Activated B cell treated with CpG ODN at 0.5 μM for 24 hours (primary cell): ENCODE data around the gene NECAB3. TPM values are rescaled to one million over a fixed set of nuclear protein-coding genes. Genes with fewer than 3 reads are reported as not detected.

ENCODE experiments used
- ATAC-seq: fragments of 200-7000 bp; cut with Tn5 transposase; one replicate; pipeline ENCODE4 v1.10.0; 2021; ENCODE audit warnings: low read depth, mild to moderate bottlenecking, moderate library complexity
- CTCF ChIA-PET: fragments of 350-600 bp; sonication (Branson Sonifier 250); formaldehyde crosslinking; loops from one replicate; lab custom pipeline; 2021; ENCODE audit warnings: antibody characterized with exemption; lab: Charles Lee
- POLR2A ChIA-PET: fragments of 350-600 bp; sonication (Branson Sonifier 250); formaldehyde crosslinking; loops from one replicate; lab custom pipeline; 2021; ENCODE audit warnings: antibody characterized with exemption; lab: Charles Lee
- DNase-seq: peaks from one replicate; pipeline ENCODE4 v3.0.0; 2022
- H3K27ac Mint-ChIP-seq: one replicate; pipeline ENCODE4 v1.8.0; 2020; ENCODE audit warnings: mixed read lengths
- H3K27me3 Mint-ChIP-seq: one replicate; pipeline ENCODE4 v1.8.0; 2021; ENCODE audit warnings: mixed read lengths
- H3K36me3 Mint-ChIP-seq: one replicate; pipeline ENCODE4 v1.8.0; 2021; ENCODE audit warnings: low read depth, mixed read lengths
- H3K4me1 Mint-ChIP-seq: one replicate; pipeline ENCODE4 v1.8.0; 2021; ENCODE audit warnings: mixed read lengths
- H3K4me3 Mint-ChIP-seq: one replicate; pipeline ENCODE4 v1.8.0; 2020; ENCODE audit warnings: mild to moderate bottlenecking, mixed read lengths
- H3K9me3 Mint-ChIP-seq: one replicate; pipeline ENCODE4 v1.8.0; 2020; ENCODE audit warnings: mixed read lengths
- intact Hi-C: fragments of 100-400 bp; cut with micrococcal nuclease; formaldehyde crosslinking; loops from one replicate; pipeline ENCODE4 v1.15.1; 2024
- total RNA-seq: library from RNA; stranded (reverse); gene quantifications from 2 replicates; pipeline ENCODE4 v1.2.3, GENCODE V29; 2022
- TF ChIP-seq, protein P1 (sequence below): fragments of 200-600 bp; IDR thresholded peaks from one replicate; pipeline ENCODE4 v1.8.0; 2022; ENCODE audit warnings: antibody characterized with exemption, mild to moderate bottlenecking

The NECAB3 gene
- total RNA-seq, 1 donor from 2014 or later, result 7.5 TPM

DNA sequence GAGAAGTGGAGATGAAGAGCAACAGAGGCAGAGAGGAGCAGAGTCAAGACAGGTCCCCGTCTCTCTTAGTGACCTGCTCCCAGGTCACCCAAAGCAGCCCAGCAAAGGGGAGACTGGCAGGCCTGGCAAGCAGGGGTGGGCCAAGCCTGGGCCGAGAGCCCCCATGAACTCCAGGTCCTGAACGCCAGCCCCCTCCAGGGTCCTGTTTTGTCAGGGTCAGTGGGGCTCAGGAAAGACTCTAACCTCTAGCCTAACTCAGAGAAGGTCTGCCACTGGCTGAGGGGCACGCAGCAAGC, 1.2 kb downstream of the NECAB3 start:
- POLR2A ChIA-PET, result interaction anchor here (1.1 to 1.2 kb wide), 2 partner anchors 9 to 10 kb away, joined by 3 to 4 read pairs; no protein-coding TSS in a partner anchor
- no peaks in the 10 kb centered on the region for H3K27me3 Mint-ChIP-seq

DNA sequence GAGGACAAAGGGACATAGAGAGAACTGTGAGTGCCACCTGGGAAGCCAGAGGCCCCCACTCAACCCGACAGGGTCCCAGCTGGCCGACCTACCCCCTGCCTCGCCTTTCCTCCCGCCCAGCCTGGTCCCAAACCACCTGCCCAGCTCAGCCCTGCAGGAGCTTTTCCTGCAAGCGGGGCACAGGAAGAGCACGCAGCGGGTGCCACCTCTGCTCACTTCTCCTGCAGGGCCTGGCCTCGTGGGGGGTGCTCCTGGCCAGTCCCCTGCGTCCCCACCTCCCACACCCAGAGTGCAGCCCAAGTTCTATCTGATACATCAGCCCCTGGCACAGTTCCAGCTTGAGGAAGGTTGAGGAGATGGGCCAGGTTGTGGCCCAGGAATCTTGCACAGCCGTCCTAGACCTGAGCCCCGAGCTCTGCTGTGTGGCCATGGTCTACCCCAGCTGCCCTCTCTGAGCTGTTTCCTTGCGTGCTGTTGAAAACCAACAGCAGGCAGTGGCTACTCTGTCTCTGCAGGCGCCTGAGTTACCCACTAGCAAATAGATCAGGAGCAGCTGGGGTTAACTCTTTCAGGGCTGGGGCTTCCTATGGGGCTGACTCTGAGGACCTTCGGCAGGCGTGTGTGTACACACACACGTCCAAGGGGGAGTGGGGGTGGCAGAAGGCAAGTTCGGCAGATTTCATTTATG, 1.7 kb downstream of the NECAB3 start:
- DNase-seq, result no peak
- no peaks in the 10 kb centered on the region for H3K36me3 Mint-ChIP-seq
- H3K9me3 Mint-ChIP-seq, result no peaks in the 10 kb centered on the region
- ChIA-PET CTCF (interaction anchor here (1.0 kb wide), 1 partner anchor 217 kb away, joined by 3 read pairs; no protein-coding TSS in a partner anchor), POLR2A (interaction anchor here (1.1 to 1.2 kb wide), 2 partner anchors 8 to 9 kb away, joined by 3 to 4 read pairs; no protein-coding TSS in a partner anchor)
- intact Hi-C loops, result no loop called here
- peak overlapping the region; percentile 86 for H3K4me3 Mint-ChIP-seq
- H3K27me3 Mint-ChIP-seq, result no peaks in the 10 kb centered on the region
- peaks cover 23% of the 10 kb centered on the region for H3K4me1 Mint-ChIP-seq
- H3K27ac Mint-ChIP-seq, result no peak overlapping the region
- ATAC-seq, result no peak
- TF ChIP-seq, protein P1, sequence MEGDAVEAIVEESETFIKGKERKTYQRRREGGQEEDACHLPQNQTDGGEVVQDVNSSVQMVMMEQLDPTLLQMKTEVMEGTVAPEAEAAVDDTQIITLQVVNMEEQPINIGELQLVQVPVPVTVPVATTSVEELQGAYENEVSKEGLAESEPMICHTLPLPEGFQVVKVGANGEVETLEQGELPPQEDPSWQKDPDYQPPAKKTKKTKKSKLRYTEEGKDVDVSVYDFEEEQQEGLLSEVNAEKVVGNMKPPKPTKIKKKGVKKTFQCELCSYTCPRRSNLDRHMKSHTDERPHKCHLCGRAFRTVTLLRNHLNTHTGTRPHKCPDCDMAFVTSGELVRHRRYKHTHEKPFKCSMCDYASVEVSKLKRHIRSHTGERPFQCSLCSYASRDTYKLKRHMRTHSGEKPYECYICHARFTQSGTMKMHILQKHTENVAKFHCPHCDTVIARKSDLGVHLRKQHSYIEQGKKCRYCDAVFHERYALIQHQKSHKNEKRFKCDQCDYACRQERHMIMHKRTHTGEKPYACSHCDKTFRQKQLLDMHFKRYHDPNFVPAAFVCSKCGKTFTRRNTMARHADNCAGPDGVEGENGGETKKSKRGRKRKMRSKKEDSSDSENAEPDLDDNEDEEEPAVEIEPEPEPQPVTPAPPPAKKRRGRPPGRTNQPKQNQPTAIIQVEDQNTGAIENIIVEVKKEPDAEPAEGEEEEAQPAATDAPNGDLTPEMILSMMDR, result no peak

More for the DNA sequence above, 1.2 kb downstream of the NECAB3 start:
- CTCF ChIA-PET, result interaction anchor here (1.0 kb wide), 1 partner anchor 217 kb away, joined by 3 read pairs; no protein-coding TSS in a partner anchor
- ATAC-seq (no peak), DNase-seq (no peak)
- H3K9me3 Mint-ChIP-seq, result no peaks in the 10 kb centered on the region
- H3K27ac Mint-ChIP-seq, result no peak overlapping the region
- H3K36me3 Mint-ChIP-seq, result no peaks in the 10 kb centered on the region
- intact Hi-C loops, result no loop called here
- peak overlapping the region; percentile 86 for H3K4me3 Mint-ChIP-seq
- TF ChIP-seq, protein P1, result no peak
- peaks cover 22% of the 10 kb centered on the region for H3K4me1 Mint-ChIP-seq

DNA sequence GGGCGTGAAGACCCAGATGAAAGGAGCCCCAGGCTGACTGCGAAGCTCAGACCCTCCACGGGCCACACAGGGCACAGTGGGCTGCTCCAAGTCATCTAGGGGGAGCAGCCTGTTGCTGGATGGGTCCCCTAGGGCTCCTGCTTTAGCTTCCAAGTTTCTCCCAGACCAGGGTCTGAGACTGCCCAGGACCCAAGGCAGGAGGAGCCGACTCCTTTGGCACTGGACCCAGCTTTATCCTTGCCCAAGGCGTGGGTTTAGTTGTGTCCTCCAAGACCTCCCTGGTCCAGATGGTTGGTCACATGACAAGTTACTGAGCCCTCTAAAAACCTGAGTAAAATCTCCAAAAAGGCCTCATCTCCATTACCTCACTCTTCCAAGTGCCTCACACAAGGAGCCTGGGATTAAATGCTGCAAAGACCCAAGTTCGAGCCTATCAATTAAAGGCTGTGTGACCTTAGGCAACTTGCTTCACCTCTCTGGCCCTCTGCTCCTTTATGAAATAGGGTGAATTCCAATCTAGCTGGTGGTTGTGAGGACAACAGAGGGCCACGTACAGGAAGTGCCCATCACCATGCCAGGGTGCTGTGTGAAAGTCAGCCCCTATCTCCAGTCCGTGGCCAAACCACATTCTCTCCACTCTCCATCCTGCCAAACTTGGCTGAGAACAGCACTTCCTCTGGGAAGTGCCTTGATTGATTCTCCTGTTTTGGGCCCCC, 2.5 kb downstream of the NECAB3 start:
- CTCF ChIA-PET, result interaction anchor here (1.5 kb wide), 1 partner anchor 214 kb away, joined by 3 read pairs; no protein-coding TSS in a partner anchor
- TF ChIP-seq, protein P1, result no peak
- Mint-ChIP-seq H3K9me3 (no peaks in the 10 kb centered on the region), H3K27ac (no peak overlapping the region), H3K36me3 (no peaks in the 10 kb centered on the region), H3K27me3 (no peaks in the 10 kb centered on the region), H3K4me1 (peaks cover 24% of the 10 kb centered on the region), H3K4me3 (no peak overlapping the region)
- POLR2A ChIA-PET, result interaction anchor here (1.2 kb wide), 1 partner anchor 8 kb away, joined by 4 read pairs; no protein-coding TSS in a partner anchor
- intact Hi-C loops, result no loop called here
- ATAC-seq (no peak), DNase-seq (no peak)

DNA sequence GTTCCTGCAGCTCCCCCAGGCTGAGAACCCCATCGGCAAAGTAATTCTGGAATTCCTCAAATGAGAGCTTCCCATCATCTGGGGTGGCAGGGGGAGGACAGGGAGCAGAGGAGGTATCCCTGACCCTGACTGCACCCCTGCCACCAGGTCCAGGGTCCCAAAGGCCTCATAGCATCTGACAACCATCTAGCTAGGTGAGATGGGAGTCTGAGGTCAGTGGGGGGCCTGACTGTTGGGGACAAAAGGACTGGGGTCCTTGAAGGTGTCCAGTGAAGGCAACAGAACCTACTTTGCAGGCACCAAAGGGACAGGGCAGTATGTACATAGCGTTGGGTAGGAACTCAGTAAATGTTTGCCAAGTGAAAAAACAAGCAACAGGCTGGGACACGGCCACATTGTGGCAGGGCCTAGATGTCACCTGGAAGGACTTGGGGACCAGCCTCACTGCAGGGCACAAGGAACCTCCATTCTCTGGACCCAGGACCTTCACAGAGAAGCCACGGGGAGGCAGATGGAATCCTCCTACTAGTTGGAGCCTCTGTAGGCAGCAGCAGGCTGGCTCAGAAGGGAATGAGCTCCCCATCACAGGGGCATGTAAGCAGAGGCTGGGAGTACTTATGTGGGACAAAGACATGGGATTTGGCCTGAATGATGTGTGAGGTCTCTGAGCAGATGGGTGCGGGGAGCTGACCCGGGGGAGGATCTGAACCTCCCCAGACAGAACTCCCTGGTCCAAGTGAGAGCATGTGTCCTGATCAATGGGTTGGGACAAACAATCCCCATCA, 3.3 kb downstream of the NECAB3 start:
- no peaks in the 10 kb centered on the region for H3K36me3 Mint-ChIP-seq
- H3K9me3 Mint-ChIP-seq, result no peaks in the 10 kb centered on the region
- intact Hi-C loops, result no loop called here
- TF ChIP-seq, protein P1, result no peak
- H3K27me3 Mint-ChIP-seq, result no peaks in the 10 kb centered on the region
- H3K4me1 Mint-ChIP-seq, result peaks cover 30% of the 10 kb centered on the region
- CTCF ChIA-PET, result interaction anchor here (1.5 kb wide), 1 partner anchor 213 kb away, joined by 3 read pairs; no protein-coding TSS in a partner anchor
- H3K4me3 Mint-ChIP-seq, result no peak overlapping the region
- POLR2A ChIA-PET, result no interaction called here
- ATAC-seq (no peak), DNase-seq (no peak)
- H3K27ac Mint-ChIP-seq, result no peak overlapping the region
